Bronchial epithelial cell (primary cell): ENCODE results near the gene ZNF776. TPM values are rescaled to one million over a fixed set of nuclear protein-coding genes. Genes with fewer than 3 reads are reported as not detected.
A peak's percentile ranks its signal among the peaks of the same experiment; 100 is the strongest.

Experiments used
- DNase-seq: peaks from one replicate; pipeline ENCODE4 v3.0.0-alpha.2; 2010; ENCODE audit warnings: low read depth
- FAIRE-seq: peaks from 2 replicates; lab custom pipeline; 2011; peaks lifted over from hg19 to GRCh38; lab: Jason Lieb, UNC
- H3K27me3 ChIP-seq: 2 replicates; pipeline ENCODE4 v1.5.1; 2011; ENCODE audit warnings: low read length; ENCODE audit not compliant: control insufficient read depth, insufficient read depth
- H3K36me3 ChIP-seq: 2 replicates; pipeline ENCODE4 v1.5.1; 2011; ENCODE audit warnings: low read length; ENCODE audit not compliant: control insufficient read depth, insufficient read depth
- H3K4me3 ChIP-seq: 2 replicates; pipeline ENCODE4 v1.5.1; 2011; ENCODE audit warnings: mild to moderate bottlenecking, low read depth, low read length, control low read depth
- CTCF ChIP-seq: IDR thresholded peaks from 2 replicates; pipeline ENCODE4 v1.5.1; 2011; ENCODE audit warnings: mild to moderate bottlenecking, moderate library complexity, low read length, control low read depth, inconsistent platforms; ENCODE audit not compliant: insufficient read depth, severe bottlenecking
- total RNA-seq: library from RNA; depleted of rRNA; stranded (reverse); fragments of >200 nt; gene quantifications from 2 replicates; pipeline ENCODE4 v1.2.1, GENCODE V29; 2014

Gene ZNF776
- total RNA-seq, 1 donor from 2014 or later = 12.4 TPM

DNA sequence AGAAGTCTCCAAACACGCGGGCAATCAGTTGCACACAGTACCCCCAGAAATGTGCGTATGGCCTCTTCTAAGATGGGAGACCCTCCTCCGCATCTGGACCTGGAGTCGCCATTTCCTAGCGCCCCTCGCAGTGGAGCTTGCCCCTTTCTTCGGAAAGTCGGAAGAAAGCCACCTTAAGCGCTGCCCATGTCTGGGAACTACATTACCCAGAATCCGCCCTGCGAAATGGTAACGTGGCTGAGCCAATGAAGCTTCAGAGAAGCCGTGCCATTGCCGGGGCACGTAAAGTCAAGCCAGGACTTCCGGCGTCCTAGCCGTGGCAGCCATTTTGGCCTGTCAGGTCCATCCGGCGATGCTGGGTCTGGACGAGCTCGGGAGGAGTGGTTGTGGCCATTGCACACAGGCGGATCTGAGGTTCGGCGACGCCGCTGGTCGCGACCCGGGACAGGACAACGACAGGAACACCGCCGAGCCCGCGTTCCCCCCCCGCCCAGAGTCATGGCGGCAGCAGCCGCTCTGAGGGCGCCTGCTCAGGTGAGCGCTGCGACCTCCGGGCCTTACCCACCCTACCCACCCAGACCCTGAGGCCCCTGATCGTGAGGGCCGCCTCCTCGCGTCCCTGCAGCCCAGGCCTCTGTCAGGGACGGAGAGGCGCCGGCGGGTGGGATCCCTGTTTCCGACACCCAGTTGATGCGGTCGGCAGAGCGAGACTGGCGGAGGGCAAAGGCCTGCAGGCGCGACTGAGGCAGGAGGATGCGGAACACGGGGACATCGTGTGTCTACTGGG, 22.9 kb downstream of the ZNF776 start, which contains the start of gene ZNF586:
Gene ZNF586, plus strand, starts transcription at position 332 of the 787 bp plus-strand sequence. Its CDS starts 167 bp downstream, at position 499.
- peak; percentile 88 for DNase-seq
- TF ChIP-seq CTCF = no peak
- H3K36me3 ChIP-seq = peaks cover 2% of the 10 kb centered on the region
- H3K27me3 ChIP-seq = no peaks in the 10 kb centered on the region
- peak within 1 kb of the TSS; percentile 83 for H3K4me3 ChIP-seq
- FAIRE-seq = no peak

DNA sequence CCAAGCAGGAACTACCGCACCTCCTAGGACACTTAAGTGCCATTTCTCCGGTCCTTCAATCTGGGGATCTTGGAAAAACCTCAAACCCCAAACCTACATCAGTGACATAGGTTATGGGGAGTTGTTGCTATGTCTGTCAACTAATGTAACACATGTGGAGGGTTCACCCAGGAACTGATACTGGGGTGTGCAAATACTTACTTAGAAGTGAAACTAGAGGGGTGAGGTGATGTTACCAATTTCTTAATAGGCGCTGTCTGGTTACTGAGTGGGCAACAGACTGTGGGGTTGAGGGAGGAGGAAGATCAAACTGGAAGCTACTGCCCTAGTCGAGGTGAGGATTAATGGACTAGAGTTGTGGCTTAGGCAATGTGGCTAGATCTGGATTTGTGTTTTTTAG, 24.8 kb downstream of the ZNF776 start:
- no peak for TF ChIP-seq CTCF
- FAIRE-seq = no peak
- no peaks in the 10 kb centered on the region for H3K27me3 ChIP-seq
- H3K36me3 ChIP-seq = peaks cover 6% of the 10 kb centered on the region
- no peak for DNase-seq
- no peak overlapping the region for H3K4me3 ChIP-seq

DNA sequence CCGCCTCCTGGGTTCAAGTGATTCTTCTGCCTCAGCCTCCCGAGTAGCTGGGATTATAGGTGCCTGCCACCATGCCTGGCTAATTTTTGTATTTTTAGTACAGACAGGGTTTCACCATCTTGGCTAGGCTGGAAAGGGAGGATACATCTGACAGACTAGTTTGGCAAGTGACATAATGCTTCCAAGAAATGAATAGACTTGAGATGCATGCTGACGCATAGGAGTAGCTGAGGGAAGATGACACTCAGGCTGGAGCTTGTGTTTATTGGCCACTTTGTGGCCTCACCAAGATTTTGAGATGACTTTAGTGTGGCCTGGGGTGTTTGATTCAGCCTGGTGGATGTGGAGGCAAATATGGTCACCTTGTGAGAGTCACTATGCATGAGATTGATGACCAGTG, 26.9 kb downstream of the ZNF776 start:
- no peak overlapping the region for H3K4me3 ChIP-seq
- no peak for FAIRE-seq
- H3K36me3 ChIP-seq = peaks cover 14% of the 10 kb centered on the region
- no peak for TF ChIP-seq CTCF
- no peak for DNase-seq
- H3K27me3 ChIP-seq = no peaks in the 10 kb centered on the region

- TF ChIP-seq CTCF = no peak
- DNase-seq (no peak), FAIRE-seq (no peak)
- Histone ChIP-seq H3K4me3 (no peak overlapping the region), H3K27me3 (no peaks in the 10 kb centered on the region), H3K36me3 (peaks cover 23% of the 10 kb centered on the region)
Observed at GRCh38 chr19:57776764-57777296, 30.2 kb downstream of the ZNF776 start.

- Histone ChIP-seq H3K4me3 (no peak overlapping the region), H3K36me3 (peaks cover 21% of the 10 kb centered on the region), H3K27me3 (no peaks in the 10 kb centered on the region)
- TF ChIP-seq CTCF = no peak
- DNase-seq (no peak), FAIRE-seq (no peak)
Observed at GRCh38 chr19:57778336-57778735, 31.7 kb downstream of the ZNF776 start.
